Keratinocyte (primary cell): Measurements from ENCODE around the gene CALCR. TPM values are rescaled to one million over a fixed set of nuclear protein-coding genes. Genes with fewer than 3 reads are reported as not detected.

Source experiments
- DNase-seq: peaks from one replicate; pipeline ENCODE4 v3.0.0-alpha.2; 2011; ENCODE audit warnings: low read depth, missing footprints, low spot score
- FAIRE-seq: peaks from 2 replicates; lab custom pipeline; 2011; peaks lifted over from hg19 to GRCh38; lab: Jason Lieb, UNC
- H2AFZ ChIP-seq: 2 replicates; pipeline ENCODE4 v1.6.0; 2012; ENCODE audit warnings: low read length, control low read depth, inconsistent platforms; ENCODE audit not compliant: control insufficient read depth
- H3K27ac ChIP-seq: 2 replicates; pipeline ENCODE4 v1.5.1; 2011; ENCODE audit warnings: low read length; ENCODE audit not compliant: control insufficient read depth, insufficient read depth
- H3K27me3 ChIP-seq: 3 replicates; pipeline ENCODE4 v1.6.0; 2011; ENCODE audit warnings: low read length; ENCODE audit not compliant: control insufficient read depth, insufficient read depth; ENCODE audit errors: extremely low read depth
- H3K36me3 ChIP-seq, 2 experiments: 2 replicates in 1 of 2; 3 replicates in 1 of 2; pipeline ENCODE4 v1.5.1; 2011; ENCODE audit warnings: low read length in 2 of 2, mild to moderate bottlenecking in 1 of 2; ENCODE audit not compliant: control insufficient read depth in 2 of 2, insufficient read depth in 2 of 2; ENCODE audit errors: extremely low read depth in 1 of 2
- H3K4me1 ChIP-seq: 3 replicates; pipeline ENCODE4 v1.5.1; 2011; ENCODE audit warnings: low read length; ENCODE audit not compliant: control insufficient read depth, insufficient read depth; ENCODE audit errors: extremely low read depth
- H3K4me2 ChIP-seq: 3 replicates; pipeline ENCODE4 v1.6.0; 2011; ENCODE audit warnings: low read depth, low read length; ENCODE audit not compliant: control insufficient read depth, insufficient read depth; ENCODE audit errors: extremely low read depth
- H3K4me3 ChIP-seq, 3 experiments: fragments of 200-600 bp in 1 of 3; sonication (generic) in 1 of 3; 2 replicates in 2 of 3; 3 replicates in 1 of 3; pipeline ENCODE4 v1.5.1; 2011 to 2016; ENCODE audit warnings: low read length in 3 of 3, mild to moderate bottlenecking in 3 of 3, control low read depth in 2 of 3, inconsistent platforms in 1 of 3, low read depth in 1 of 3, mixed read lengths in 1 of 3, mixed run types in 1 of 3, moderate library complexity in 1 of 3; ENCODE audit not compliant: control insufficient read depth in 2 of 3, insufficient read depth in 2 of 3; ENCODE audit errors: extremely low read depth in 1 of 3
- H3K79me2 ChIP-seq: 2 replicates; pipeline ENCODE4 v1.6.0; 2012; ENCODE audit warnings: low read length; ENCODE audit not compliant: control insufficient read depth, insufficient read depth
- H3K9ac ChIP-seq: 3 replicates; pipeline ENCODE4 v1.6.0; 2011; ENCODE audit warnings: low read length; ENCODE audit not compliant: control insufficient read depth, insufficient read depth; ENCODE audit errors: extremely low read depth
- H3K9me1 ChIP-seq: 3 replicates; pipeline ENCODE4 v1.6.0; 2011; ENCODE audit warnings: low read length; ENCODE audit not compliant: control insufficient read depth, insufficient read depth; ENCODE audit errors: extremely low read depth
- H3K9me3 ChIP-seq: 2 replicates; pipeline ENCODE4 v1.5.1; 2012; ENCODE audit warnings: low read depth, low read length; ENCODE audit not compliant: control insufficient read depth
- H4K20me1 ChIP-seq: 3 replicates; pipeline ENCODE4 v1.6.0; 2011; ENCODE audit warnings: low read length; ENCODE audit not compliant: control insufficient read depth, insufficient read depth; ENCODE audit errors: extremely low read depth
- CTCF ChIP-seq, 3 experiments: IDR thresholded peaks in 1 of 3; conservative IDR thresholded peaks in 1 of 3; optimal IDR thresholded peaks in 1 of 3; 2 replicates in 2 of 3; 3 replicates in 1 of 3; pipeline versions ENCODE3 to v1.5.1; 2011; ENCODE audit warnings: low read length in 3 of 3, mild to moderate bottlenecking in 3 of 3, moderate library complexity in 2 of 3, control low read depth in 1 of 3, inconsistent platforms in 1 of 3; ENCODE audit not compliant: insufficient read depth in 2 of 3; ENCODE audit errors: extremely low read depth in 1 of 3
- EZH2 ChIP-seq: IDR thresholded peaks from one replicate; pipeline ENCODE4 v1.6.1; 2012; ENCODE audit warnings: inconsistent platforms, mild to moderate bottlenecking, low read length, moderate library complexity
- dilution Hi-C: fragments of 300-500 bp; cut with MboI; formaldehyde crosslinking; loops from one replicate; pipeline ENCODE4 v1.7.0; 2020; ENCODE audit warnings: low sequenced_read_pairs; ENCODE audit not compliant: extremely low pct_ligation_motif_present
- polyA plus RNA-seq, 5 experiments: library from polyadenylated mRNA; depleted of rRNA in 3 of 5; stranded (reverse) in 3 of 5; stranded (forward) in 1 of 5; unstranded in 1 of 5; fragments of >200 nt; gene quantifications; 1 replicate in 1 of 5; 2 replicates in 3 of 5; 3 replicates in 1 of 5; pipeline versions ENCODE4 v1.2.1 to v1.2.3, GENCODE V29; 2011 to 2012; ENCODE audit warnings: missing spikeins in 2 of 5, low read depth in 1 of 5, low replicate concordance in 1 of 5

Gene CALCR
- polyA plus RNA-seq, 1 donor (not counting 4 experiments of a cell fraction or from before 2014, with no cell fraction given), result not detected

- Histone ChIP-seq H4K20me1 (no peaks in the 10 kb centered on the region), H3K9ac (no peak overlapping the region), H3K4me3 (no peak overlapping the region), H3K4me1 (no peaks in the 10 kb centered on the region), H3K9me1 (no peaks in the 10 kb centered on the region), H3K9me3 (no peaks in the 10 kb centered on the region), H3K4me2 (no peak overlapping the region), H3K27ac (no peak overlapping the region), H3K36me3 (no peaks in the 10 kb centered on the region), H3K27me3 (no peaks in the 10 kb centered on the region), H2AFZ (no peak overlapping the region), H3K79me2 (no peaks in the 10 kb centered on the region)
- dilution Hi-C loops, result loop anchor here (25.0 kb wide), 1 partner anchor 95 kb away; no protein-coding TSS in a partner anchor
- FAIRE-seq (no peak), DNase-seq (no peak)
- TF ChIP-seq EZH2, result no peak
- peak; percentile 67 to 87 (median 80) for TF ChIP-seq CTCF (optimal IDR thresholded peaks at IDR 0.05 in 1 of 3, IDR thresholded peaks at IDR 0.05 in 1 of 3, conservative IDR thresholded peaks at IDR 0.05 in 1 of 3; ENCODE audit: extremely low read depth in 1 of 3, insufficient read depth in 2 of 3, low read length in 3 of 3)
Measured at GRCh38 chr7:93442478-93443224, 131.9 kb downstream of the CALCR start.

- dilution Hi-C loops, result loop anchor here (25.0 kb wide), 1 partner anchor 102 kb away; no protein-coding TSS in a partner anchor
- no peak for DNase-seq
- Histone ChIP-seq H2AFZ (no peak overlapping the region), H3K4me2 (no peak overlapping the region), H3K27ac (no peak overlapping the region), H3K9me3 (no peaks in the 10 kb centered on the region), H3K4me1 (no peaks in the 10 kb centered on the region), H3K79me2 (no peaks in the 10 kb centered on the region), H3K4me3 (no peak overlapping the region), H3K27me3 (no peaks in the 10 kb centered on the region), H3K36me3 (no peaks in the 10 kb centered on the region), H3K9me1 (no peaks in the 10 kb centered on the region), H3K9ac (no peak overlapping the region), H4K20me1 (no peaks in the 10 kb centered on the region)
- no peak for FAIRE-seq
- no peak for TF ChIP-seq EZH2
- TF ChIP-seq CTCF (optimal IDR thresholded peaks at IDR 0.05 in 1 of 3, IDR thresholded peaks at IDR 0.05 in 1 of 3, conservative IDR thresholded peaks at IDR 0.05 in 1 of 3; ENCODE audit: extremely low read depth in 1 of 3, insufficient read depth in 2 of 3, low read length in 3 of 3), result no peak
Measured at GRCh38 chr7:93435791-93436190, 138.7 kb downstream of the CALCR start.
